HCT116 (cell line): Measurements from ENCODE around the gene KCNJ8. TPM values are rescaled to one million over a fixed set of nuclear protein-coding genes. Genes with fewer than 3 reads are reported as not detected.

Experiments used
- ATAC-seq: fragments of 200-7000 bp; cut with Tn5 transposase; 2 replicates; pipeline ENCODE4 v1.9.1; 2020; ENCODE audit warnings: mild to moderate bottlenecking, moderate library complexity
- BruUV-seq: library from RNA; stranded (reverse); fragments of 400-500 nt; replicated peaks from 2 replicates; lab custom pipeline; 2021; lab: Mats Ljungman, UMichigan
- CTCF ChIA-PET: fragments of 300-600 bp; sonication (Branson Sonifier 250); formaldehyde crosslinking; loops from one replicate; lab custom pipeline; 2021; ENCODE audit warnings: antibody characterized with exemption; lab: Charles Lee
- POLR2A ChIA-PET: fragments of 300-600, 350-600 bp; sonication (Branson Sonifier 250); formaldehyde crosslinking; loops from one replicate; lab custom pipeline; 2021; ENCODE audit warnings: antibody characterized with exemption; lab: Charles Lee
- RAD21 ChIA-PET, 2 experiments: fragments of 300-600 bp; sonication (Branson Sonifier 250); formaldehyde crosslinking; loops; one replicate each; lab custom pipeline; 2023; ENCODE audit warnings: low total read pairs in 2 of 2; ENCODE audit not compliant: uncharacterized antibody in 2 of 2, unreplicated experiment in 2 of 2, low non-redundant PET in 1 of 2; lab: Charles Lee
- DNase-seq: peaks from one replicate; pipeline ENCODE4 v3.0.0-alpha.2; 2010; ENCODE audit warnings: low read depth, low spot score
- H2AFZ ChIP-seq: fragments of 200-600 bp; shearing (Covaris generic), sonication (generic); 2 replicates; pipeline ENCODE4 v1.6.1; 2017; ENCODE audit warnings: low read depth, mixed run types, mixed read lengths, antibody characterized with exemption, low read length; ENCODE audit not compliant: poor library complexity, severe bottlenecking
- H3K27ac ChIP-seq: 2 replicates; pipeline ENCODE4 v1.5.1; 2012; ENCODE audit warnings: low read depth, low read length
- H3K27me3 ChIP-seq: fragments of 200-600 bp; sonication (generic); 2 replicates; pipeline ENCODE4 v1.6.1; 2016; ENCODE audit warnings: mixed run types, low read length, mixed read lengths; ENCODE audit not compliant: insufficient read depth
- H3K36me3 ChIP-seq, 2 experiments: fragments of 200-500 bp in 1 of 2; fragments of 200-600 bp in 1 of 2; sonication (Bioruptor generic) in 1 of 2; sonication (generic) in 1 of 2; 2 replicates each; pipeline versions ENCODE4 v1.5.1 to v1.6.1; 2014 to 2016; ENCODE audit warnings: low read length in 2 of 2, inconsistent platforms in 1 of 2, mixed read lengths in 1 of 2, mixed run types in 1 of 2; ENCODE audit not compliant: insufficient read depth in 2 of 2, control insufficient read depth in 1 of 2
- H3K4me1 ChIP-seq, 2 experiments: fragments of 200-600 bp in 1 of 2; sonication (generic) in 1 of 2; 2 replicates each; pipeline versions ENCODE4 v1.5.1 to v1.6.1; 2012 to 2017; ENCODE audit warnings: low read length in 2 of 2, inconsistent platforms in 1 of 2, mild to moderate bottlenecking in 1 of 2, mixed read lengths in 1 of 2, mixed run types in 1 of 2, moderate library complexity in 1 of 2; ENCODE audit not compliant: insufficient read depth in 2 of 2, control insufficient read depth in 1 of 2
- H3K4me2 ChIP-seq: fragments of 200-600 bp; sonication (generic); 2 replicates; pipeline ENCODE4 v1.6.1; 2017; ENCODE audit warnings: mixed run types, low read length, mixed read lengths
- H3K4me3 ChIP-seq, 2 experiments: fragments of 200-600 bp in 1 of 2; sonication (generic) in 1 of 2; replicated peaks in 1 of 2; 2 replicates each; pipeline ENCODE4 v1.5.1; 2011 to 2016; ENCODE audit warnings: low read length in 2 of 2, control low read depth in 1 of 2, low read depth in 1 of 2, mild to moderate bottlenecking in 1 of 2, mixed read lengths in 1 of 2, mixed run types in 1 of 2
- H3K79me2 ChIP-seq: fragments of 200-600 bp; sonication (generic); 2 replicates; pipeline ENCODE4 v1.6.1; 2017; ENCODE audit warnings: mild to moderate bottlenecking, mixed run types, low read length, moderate library complexity, mixed read lengths; ENCODE audit not compliant: insufficient read depth
- H3K9ac ChIP-seq: fragments of 200-600 bp; sonication (generic); 2 replicates; pipeline ENCODE4 v1.6.1; 2016; ENCODE audit warnings: low read length, mixed read lengths
- H3K9me2 ChIP-seq: fragments of 200-600 bp; sonication (generic), shearing (Covaris generic); 2 replicates; pipeline ENCODE4 v1.6.1; 2017; ENCODE audit warnings: mixed run types, mild to moderate bottlenecking, moderate library complexity; ENCODE audit not compliant: insufficient read depth
- H3K9me3 ChIP-seq, 2 experiments: fragments of 200-500 bp in 1 of 2; fragments of 200-600 bp in 1 of 2; sonication (Bioruptor generic) in 1 of 2; sonication (generic) in 1 of 2; 2 replicates each; pipeline ENCODE4 v1.6.1; 2014 to 2017; ENCODE audit warnings: low read length in 2 of 2, mixed read lengths in 2 of 2, inconsistent platforms in 1 of 2, low read depth in 1 of 2, mild to moderate bottlenecking in 1 of 2, mixed run types in 1 of 2, moderate library complexity in 1 of 2; ENCODE audit not compliant: control insufficient read depth in 1 of 2, insufficient read depth in 1 of 2
- H4K20me1 ChIP-seq: fragments of 200-600 bp; sonication (generic), shearing (Covaris generic); 2 replicates; pipeline ENCODE4 v1.6.1; 2017; ENCODE audit warnings: mixed run types, mild to moderate bottlenecking, moderate library complexity; ENCODE audit not compliant: insufficient read depth
- REST ChIP-seq: IDR thresholded peaks from 2 replicates; pipeline ENCODE4 v1.6.1; 2012; ENCODE audit warnings: low read depth
- SP1 ChIP-seq: IDR thresholded peaks from 2 replicates; pipeline ENCODE4 v1.6.1; 2012; ENCODE audit warnings: low read depth
- YY1 ChIP-seq: IDR thresholded peaks from 2 replicates; pipeline ENCODE4 v1.6.1; 2011; ENCODE audit warnings: low read length, low read depth, moderate library complexity, mild to moderate bottlenecking; ENCODE audit not compliant: insufficient replicate concordance; ENCODE audit errors: extremely low read depth
- ZBTB33 ChIP-seq: IDR thresholded peaks from 2 replicates; pipeline ENCODE4 v1.6.1; 2011; ENCODE audit warnings: mild to moderate bottlenecking, low read length, moderate library complexity; ENCODE audit not compliant: insufficient replicate concordance; ENCODE audit errors: extremely low read depth
- intact Hi-C: fragments of 100-400 bp; cut with micrococcal nuclease; formaldehyde crosslinking; loops from 2 replicates; pipeline ENCODE4 v1.10.0; 2022
- total RNA-seq: library from RNA; stranded (reverse); gene quantifications from one replicate; pipeline ENCODE4 v1.2.1, GENCODE V29; 2021; ENCODE audit not compliant: unreplicated experiment

The KCNJ8 gene
- total RNA-seq, 1 experiment from 2014 or later = 0.17 TPM

- no peak for TF ChIP-seq YY1
- no peak for TF ChIP-seq SP1
- TF ChIP-seq ZBTB33 = no peak
- no peak for TF ChIP-seq REST
- DNase-seq = no peak
- Histone ChIP-seq H4K20me1 (no peaks in the 10 kb centered on the region), H3K79me2 (no peaks in the 10 kb centered on the region), H3K4me1 (no peaks in the 10 kb centered on the region), H3K4me3 (no peak overlapping the region), H3K27me3 (no peaks in the 10 kb centered on the region), H3K9me3 (no peaks in the 10 kb centered on the region), H3K27ac (no peak overlapping the region), H2AFZ (no peak overlapping the region), H3K9ac (no peak overlapping the region), H3K9me2 (no peaks in the 10 kb centered on the region), H3K36me3 (no peaks in the 10 kb centered on the region), H3K4me2 (no peak overlapping the region)
- CTCF ChIA-PET = no interaction called here
- no TSS peak for BruUV-seq
- RAD21 ChIA-PET = interaction anchor here in 1 of 2 experiments (0.8 kb wide), 1 partner anchor 60 kb away, joined by 4 read pairs; no protein-coding TSS in a partner anchor
- POLR2A ChIA-PET = no interaction called here
- no peak for ATAC-seq
- intact Hi-C loops = no loop called here
These were observed 771 bp upstream of the KCNJ8 start for GRCh38 chr12:21775133-21775820.
